Nephron (organoid): ENCODE results near the gene ARHGAP27.

Experiments used
- H3K27ac Mint-ChIP-seq, 3 experiments: 2 replicates each; pipeline ENCODE4 v1.8.0; 2020; ENCODE audit warnings: mixed read lengths in 3 of 3, mild to moderate bottlenecking in 2 of 3, moderate library complexity in 1 of 3
- H3K27me3 Mint-ChIP-seq: 2 replicates; pipeline ENCODE4 v1.8.0; 2021; ENCODE audit warnings: low read depth, mild to moderate bottlenecking, moderate library complexity, mixed read lengths
- H3K36me3 Mint-ChIP-seq: 2 replicates; pipeline ENCODE4 v1.8.0; 2020; ENCODE audit warnings: low read depth, mixed read lengths
- H3K4me1 Mint-ChIP-seq: 2 replicates; pipeline ENCODE4 v1.8.0; 2020; ENCODE audit warnings: mixed read lengths
- H3K4me3 Mint-ChIP-seq, 3 experiments: 2 replicates each; pipeline ENCODE4 v1.8.0; 2020; ENCODE audit warnings: mild to moderate bottlenecking in 3 of 3, mixed read lengths in 3 of 3, moderate library complexity in 2 of 3
- H3K9me3 Mint-ChIP-seq: 2 replicates; pipeline ENCODE4 v1.8.0; 2020; ENCODE audit warnings: mixed read lengths
- TF ChIP-seq, protein P1 (sequence below), 3 experiments: fragments of 200-600 bp; sonication (generic); IDR thresholded peaks; one replicate each; pipeline ENCODE4 v1.5.0; 2021; ENCODE audit warnings: antibody characterized with exemption in 3 of 3; ENCODE audit not compliant: unreplicated experiment in 3 of 3

ARHGAP27 gene

DNA sequence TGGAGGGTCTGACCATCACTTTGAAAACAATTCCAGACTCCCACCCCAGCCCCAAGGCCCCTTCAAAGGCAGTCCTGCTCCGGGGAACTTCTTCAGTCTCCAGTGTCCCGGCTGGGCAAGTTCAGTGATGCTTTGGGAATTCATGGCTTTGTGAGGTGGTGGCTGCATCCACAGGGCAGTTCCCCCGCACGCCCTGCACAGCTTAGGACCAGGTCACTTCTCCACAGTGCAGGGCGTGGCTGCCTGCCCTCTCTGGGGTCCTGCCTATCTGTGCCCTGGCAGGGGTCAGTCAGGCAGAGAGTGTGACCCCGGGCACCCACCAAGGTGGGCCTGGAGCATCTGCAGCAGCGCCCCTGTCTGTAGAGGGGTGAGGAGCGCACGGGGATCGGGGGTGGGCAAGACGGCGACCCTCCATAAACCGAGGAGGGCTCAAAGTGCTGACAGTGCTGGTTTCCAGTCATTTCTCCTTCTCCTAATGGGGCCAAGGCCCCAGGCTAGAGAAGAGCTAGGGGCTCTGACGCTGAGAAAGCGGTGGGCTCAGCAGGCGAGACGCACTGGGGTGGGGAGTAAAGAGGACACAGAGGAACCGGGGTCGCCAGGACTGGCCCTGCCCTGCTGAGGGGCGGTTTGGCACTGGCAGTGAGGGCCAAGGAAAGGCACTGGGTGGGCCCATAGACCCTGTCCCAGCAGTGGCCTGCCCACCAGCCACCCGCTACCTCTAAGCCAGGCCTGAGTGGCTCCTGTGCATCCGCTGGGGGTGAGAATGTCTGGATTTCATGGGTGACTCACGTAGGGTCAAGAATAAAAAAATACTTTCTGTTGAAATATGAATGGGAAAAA lies 4.2 kb upstream of the ARHGAP27 start:
- Mint-ChIP-seq H3K27ac (no peak overlapping the region), H3K27me3 (peaks cover 43% of the 10 kb centered on the region), H3K36me3 (peaks cover 8% of the 10 kb centered on the region), H3K9me3 (no peaks in the 10 kb centered on the region), H3K4me3 (no peak overlapping the region), H3K4me1 (peaks cover 8% of the 10 kb centered on the region)
- TF ChIP-seq, protein P1, sequence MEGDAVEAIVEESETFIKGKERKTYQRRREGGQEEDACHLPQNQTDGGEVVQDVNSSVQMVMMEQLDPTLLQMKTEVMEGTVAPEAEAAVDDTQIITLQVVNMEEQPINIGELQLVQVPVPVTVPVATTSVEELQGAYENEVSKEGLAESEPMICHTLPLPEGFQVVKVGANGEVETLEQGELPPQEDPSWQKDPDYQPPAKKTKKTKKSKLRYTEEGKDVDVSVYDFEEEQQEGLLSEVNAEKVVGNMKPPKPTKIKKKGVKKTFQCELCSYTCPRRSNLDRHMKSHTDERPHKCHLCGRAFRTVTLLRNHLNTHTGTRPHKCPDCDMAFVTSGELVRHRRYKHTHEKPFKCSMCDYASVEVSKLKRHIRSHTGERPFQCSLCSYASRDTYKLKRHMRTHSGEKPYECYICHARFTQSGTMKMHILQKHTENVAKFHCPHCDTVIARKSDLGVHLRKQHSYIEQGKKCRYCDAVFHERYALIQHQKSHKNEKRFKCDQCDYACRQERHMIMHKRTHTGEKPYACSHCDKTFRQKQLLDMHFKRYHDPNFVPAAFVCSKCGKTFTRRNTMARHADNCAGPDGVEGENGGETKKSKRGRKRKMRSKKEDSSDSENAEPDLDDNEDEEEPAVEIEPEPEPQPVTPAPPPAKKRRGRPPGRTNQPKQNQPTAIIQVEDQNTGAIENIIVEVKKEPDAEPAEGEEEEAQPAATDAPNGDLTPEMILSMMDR (IDR thresholded peaks at IDR 0.05; ENCODE audit: unreplicated experiment in 3 of 3) = no peak

DNA sequence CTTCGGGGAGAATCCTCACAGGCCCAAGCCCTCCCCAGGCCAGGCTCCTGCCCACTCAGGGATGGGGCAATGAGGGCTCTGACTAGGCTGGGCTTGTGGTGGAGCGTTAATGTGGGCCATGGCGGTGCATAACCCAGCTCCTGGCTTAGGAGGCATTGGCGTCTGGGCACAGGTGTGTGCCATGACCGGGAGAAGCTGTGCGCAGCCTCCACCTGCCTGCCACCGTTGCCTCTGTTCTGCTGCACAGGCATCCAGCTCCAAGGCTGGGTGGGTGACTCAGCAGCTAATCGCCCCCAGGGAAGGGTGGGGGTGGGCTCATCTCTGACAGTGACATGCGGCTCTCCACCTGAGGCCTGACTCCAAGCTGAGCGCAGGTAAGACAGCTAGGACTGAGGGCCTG lies 3.5 kb upstream of the ARHGAP27 start:
- Mint-ChIP-seq H3K4me3 (no peak overlapping the region), H3K9me3 (no peaks in the 10 kb centered on the region), H3K27ac (no peak overlapping the region), H3K4me1 (peaks cover 8% of the 10 kb centered on the region), H3K36me3 (peaks cover 8% of the 10 kb centered on the region), H3K27me3 (peaks cover 50% of the 10 kb centered on the region)
- TF ChIP-seq, protein P1 (IDR thresholded peaks at IDR 0.05; ENCODE audit: unreplicated experiment in 3 of 3) = no peak

DNA sequence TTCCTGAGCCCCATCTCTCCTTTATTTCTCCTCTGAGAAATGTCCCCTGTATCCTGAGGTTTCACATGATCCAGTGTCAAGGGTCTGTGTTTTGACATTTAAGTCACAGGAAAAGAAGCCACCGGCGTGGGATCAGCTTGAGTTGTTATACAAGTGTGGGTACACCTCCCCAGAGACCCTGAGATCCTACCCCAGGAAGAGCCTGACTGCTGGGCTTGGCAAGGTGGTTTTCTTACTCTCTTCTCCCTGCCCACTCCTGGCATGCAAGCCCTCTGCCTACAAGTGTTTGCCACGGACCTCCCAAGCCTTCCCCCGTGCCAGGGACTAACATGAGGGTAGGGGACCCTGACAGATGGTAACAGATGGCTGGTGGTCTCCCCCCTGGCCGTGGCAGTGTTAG lies 2.8 kb upstream of the ARHGAP27 start:
- H3K36me3 Mint-ChIP-seq = peaks cover 8% of the 10 kb centered on the region
- H3K27ac Mint-ChIP-seq = no peak overlapping the region
- no peaks in the 10 kb centered on the region for H3K9me3 Mint-ChIP-seq
- H3K4me1 Mint-ChIP-seq = peaks cover 8% of the 10 kb centered on the region
- TF ChIP-seq, protein P1 (IDR thresholded peaks at IDR 0.05; ENCODE audit: unreplicated experiment in 3 of 3) = no peak
- peaks cover 57% of the 10 kb centered on the region for H3K27me3 Mint-ChIP-seq
- H3K4me3 Mint-ChIP-seq = no peak overlapping the region

DNA sequence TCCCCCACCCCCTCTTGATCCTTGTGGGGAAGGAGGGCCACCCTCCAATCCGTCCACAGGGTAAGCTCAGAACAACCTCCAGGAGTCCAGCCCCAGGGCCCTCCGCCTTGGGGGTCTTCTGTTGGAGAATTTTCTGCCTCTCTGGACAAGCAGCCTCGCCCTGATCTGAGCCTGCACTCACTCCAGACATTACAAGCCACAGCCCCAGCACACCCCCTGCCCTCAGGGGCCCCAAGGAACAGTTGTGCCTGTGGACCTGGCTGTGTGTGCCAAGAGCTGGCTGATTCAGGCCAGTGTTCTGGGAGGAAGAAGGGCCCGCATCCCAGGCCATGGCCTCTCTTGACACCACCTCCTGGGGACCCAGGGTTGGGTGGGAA lies 477 bp upstream of the ARHGAP27 start:
- Mint-ChIP-seq H3K4me3 (peak overlapping the region; percentile 63 to 70 (median 67)), H3K4me1 (peaks cover 15% of the 10 kb centered on the region), H3K9me3 (no peaks in the 10 kb centered on the region), H3K36me3 (peaks cover 8% of the 10 kb centered on the region), H3K27ac (no peak overlapping the region), H3K27me3 (peaks cover 73% of the 10 kb centered on the region)
- TF ChIP-seq, protein P1 (IDR thresholded peaks at IDR 0.05; ENCODE audit: unreplicated experiment in 3 of 3) = no peak

DNA sequence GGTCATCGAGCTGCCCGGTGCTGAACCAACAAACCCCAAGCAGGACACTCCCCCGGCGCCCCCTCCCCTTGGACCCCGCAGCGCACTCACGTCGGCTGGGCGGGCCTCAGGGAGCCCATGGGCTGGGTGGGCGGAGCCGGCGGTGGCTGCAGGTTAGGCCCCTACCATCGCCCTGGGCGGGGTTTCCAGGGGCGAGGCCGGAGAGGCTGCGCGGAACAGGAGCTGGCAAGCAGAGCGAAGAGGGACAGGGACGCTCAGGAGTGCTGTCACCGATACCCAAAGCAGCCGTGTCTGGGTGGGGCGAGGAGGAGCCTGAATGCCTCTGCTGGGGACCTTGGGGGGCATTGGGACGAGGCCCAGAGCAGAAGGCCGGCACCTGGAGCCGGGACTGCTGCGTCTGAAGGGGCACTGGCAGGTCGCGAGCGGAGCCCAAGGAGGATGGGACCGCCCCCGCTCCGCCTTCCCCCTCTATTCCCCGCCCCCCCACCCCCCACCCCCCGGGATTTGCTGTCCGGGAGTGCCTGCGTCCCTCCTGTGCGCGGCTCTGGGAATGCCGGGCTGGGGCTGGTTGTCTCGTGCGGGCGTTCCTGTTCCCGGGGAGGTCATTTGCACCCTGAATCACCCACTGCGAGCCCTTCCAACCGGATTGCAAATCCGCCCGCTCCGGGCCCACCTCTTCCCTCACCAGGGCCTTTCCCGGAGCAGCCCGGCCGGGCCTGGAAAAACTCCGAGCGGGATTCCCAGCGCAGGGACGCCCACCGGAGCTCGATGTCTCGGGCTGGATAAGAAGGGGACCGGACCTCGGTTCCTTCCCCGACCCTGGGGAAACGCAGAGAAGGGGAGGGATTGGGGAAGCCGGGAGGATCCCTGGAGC lies 902 bp downstream of the ARHGAP27 start:
- H3K36me3 Mint-ChIP-seq = peaks cover 8% of the 10 kb centered on the region
- no peak overlapping the region for H3K27ac Mint-ChIP-seq
- H3K27me3 Mint-ChIP-seq = peaks cover 87% of the 10 kb centered on the region
- no peaks in the 10 kb centered on the region for H3K9me3 Mint-ChIP-seq
- peaks cover 16% of the 10 kb centered on the region for H3K4me1 Mint-ChIP-seq
- TF ChIP-seq, protein P1 (IDR thresholded peaks at IDR 0.05; ENCODE audit: unreplicated experiment in 3 of 3) = no peak
- peak overlapping the region; percentile 50 to 78 (median 77) for H3K4me3 Mint-ChIP-seq
